ENCODE data around the gene ULBP1. TPM values are rescaled to one million over a fixed set of nuclear protein-coding genes. Genes with fewer than 3 reads are reported as not detected.
"Not testable (repeated sequence)": the region's sequence is repeated elsewhere in the genome, so short reads cannot be mapped to it uniquely, and the experiment has no call there.

The ULBP1 gene
- total RNA-seq, 1 experiment from 2014 or later = not detected

DNA sequence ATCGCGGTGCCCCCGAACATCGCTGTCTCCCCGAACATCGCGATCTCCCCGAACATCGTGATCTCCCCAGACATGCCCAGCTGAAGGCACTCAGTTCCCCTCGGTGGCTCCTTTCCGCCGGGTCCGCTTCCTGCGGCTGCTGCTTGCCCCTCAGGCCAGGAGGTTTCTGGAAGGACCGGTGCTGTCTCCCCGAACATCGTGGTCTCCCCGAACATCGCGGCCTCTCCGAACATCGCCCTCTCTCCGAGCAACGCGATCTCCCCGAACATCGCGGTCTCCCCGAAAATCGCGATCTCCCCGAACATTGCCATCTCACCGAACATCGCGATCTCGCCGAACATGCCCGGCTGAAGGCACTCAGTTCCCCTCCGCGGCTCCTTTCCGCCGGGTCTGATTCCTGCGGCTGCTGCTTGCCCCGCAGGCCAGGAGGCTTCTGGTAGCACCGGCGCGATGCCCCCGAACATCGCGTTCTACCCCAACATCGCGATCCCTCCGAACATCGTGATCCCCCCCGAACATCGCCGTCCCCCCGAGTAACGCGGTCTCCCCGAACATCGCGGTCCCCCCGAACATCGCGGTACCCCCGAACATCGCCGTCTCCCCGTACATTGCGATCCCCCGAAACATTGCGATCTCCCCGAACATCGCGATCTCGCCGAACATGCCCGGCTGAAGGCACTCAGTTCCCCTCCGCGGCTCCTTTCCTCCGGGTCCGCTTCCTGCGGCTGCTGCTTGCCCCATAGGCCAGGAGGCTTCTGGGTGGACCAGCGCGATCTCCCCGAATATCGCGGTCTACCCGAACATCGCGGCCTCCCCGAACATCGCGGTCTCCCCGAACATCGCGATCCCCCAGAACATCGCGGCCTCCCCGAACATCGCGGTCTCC is 808 bp downstream of the ULBP1 start:
- Mint-ChIP-seq H3K9me3 (ENCODE audit: unreplicated experiment) (no peaks in the 10 kb centered on the region), H3K4me1 (ENCODE audit: insufficient read depth, unreplicated experiment) (no peaks in the 10 kb centered on the region), H3K4me3 (ENCODE audit: unreplicated experiment) (no peak overlapping the region), H3K27ac (ENCODE audit: low read depth, unreplicated experiment) (no peak overlapping the region), H3K36me3 (ENCODE audit: insufficient read depth, unreplicated experiment) (no peaks in the 10 kb centered on the region), H3K27me3 (ENCODE audit: insufficient read depth, unreplicated experiment) (peaks cover 3% of the 10 kb centered on the region)
- intact Hi-C loops (cut with micrococcal nuclease) = no loop called here
- ChIA-PET CTCF (interaction anchor here (0.6 kb wide), 1 partner anchor 120 kb away, joined by 3 read pairs; no protein-coding TSS in a partner anchor), POLR2A (no interaction called here)
- no peak for DNase-seq (ENCODE audit: unreplicated experiment)
- TF ChIP-seq, protein P1, sequence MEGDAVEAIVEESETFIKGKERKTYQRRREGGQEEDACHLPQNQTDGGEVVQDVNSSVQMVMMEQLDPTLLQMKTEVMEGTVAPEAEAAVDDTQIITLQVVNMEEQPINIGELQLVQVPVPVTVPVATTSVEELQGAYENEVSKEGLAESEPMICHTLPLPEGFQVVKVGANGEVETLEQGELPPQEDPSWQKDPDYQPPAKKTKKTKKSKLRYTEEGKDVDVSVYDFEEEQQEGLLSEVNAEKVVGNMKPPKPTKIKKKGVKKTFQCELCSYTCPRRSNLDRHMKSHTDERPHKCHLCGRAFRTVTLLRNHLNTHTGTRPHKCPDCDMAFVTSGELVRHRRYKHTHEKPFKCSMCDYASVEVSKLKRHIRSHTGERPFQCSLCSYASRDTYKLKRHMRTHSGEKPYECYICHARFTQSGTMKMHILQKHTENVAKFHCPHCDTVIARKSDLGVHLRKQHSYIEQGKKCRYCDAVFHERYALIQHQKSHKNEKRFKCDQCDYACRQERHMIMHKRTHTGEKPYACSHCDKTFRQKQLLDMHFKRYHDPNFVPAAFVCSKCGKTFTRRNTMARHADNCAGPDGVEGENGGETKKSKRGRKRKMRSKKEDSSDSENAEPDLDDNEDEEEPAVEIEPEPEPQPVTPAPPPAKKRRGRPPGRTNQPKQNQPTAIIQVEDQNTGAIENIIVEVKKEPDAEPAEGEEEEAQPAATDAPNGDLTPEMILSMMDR (IDR thresholded peaks at IDR 0.05; ENCODE audit: unreplicated experiment) = no peak
- BruUV-seq (replicated peaks) = no TSS peak

DNA sequence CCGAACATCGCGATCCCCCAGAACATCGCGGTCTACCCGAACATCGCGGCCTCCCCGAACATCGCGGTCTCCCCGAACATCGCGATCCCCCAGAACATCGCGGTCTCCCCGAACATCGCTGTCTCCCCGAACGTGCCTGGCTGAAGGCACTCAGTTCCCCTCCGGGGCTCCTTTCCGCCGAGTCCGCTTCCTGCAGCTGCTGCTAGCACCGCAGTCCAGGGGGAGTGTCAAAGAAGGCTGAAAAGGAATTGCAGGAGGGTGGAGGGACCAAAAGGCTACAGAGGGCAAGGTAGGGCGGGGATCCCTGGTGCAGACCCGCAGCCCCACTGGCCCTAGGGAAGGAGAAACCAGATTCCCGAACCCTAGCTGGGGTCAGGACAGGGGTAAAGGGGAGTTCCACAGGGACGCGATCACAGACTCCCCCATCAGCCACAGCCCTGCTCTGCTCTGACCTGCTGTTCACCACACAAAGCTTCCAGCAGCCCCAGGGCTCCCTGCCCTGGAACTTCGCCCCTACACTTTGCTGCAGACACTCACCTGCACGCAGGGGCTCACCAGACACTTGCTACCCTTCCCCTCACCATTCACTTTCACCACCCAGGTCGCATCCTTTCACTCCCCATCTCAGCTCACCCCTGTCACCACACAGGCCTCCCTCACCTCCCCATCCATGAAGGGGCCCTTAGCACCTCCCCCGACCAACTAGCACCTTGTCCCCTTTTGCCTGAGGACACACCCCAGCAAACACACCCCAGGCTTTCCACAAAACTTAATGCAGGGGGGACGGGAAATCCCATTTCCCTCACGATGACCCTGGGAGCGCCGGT is 1.7 kb downstream of the ULBP1 start:
- peaks cover 7% of the 10 kb centered on the region for H3K27me3 Mint-ChIP-seq (ENCODE audit: insufficient read depth, unreplicated experiment)
- ChIA-PET CTCF (no interaction called here), POLR2A (no interaction called here)
- intact Hi-C loops (cut with micrococcal nuclease) = no loop called here
- no peak overlapping the region for H3K27ac Mint-ChIP-seq (ENCODE audit: low read depth, unreplicated experiment)
- H3K4me3 Mint-ChIP-seq (ENCODE audit: unreplicated experiment) = no peak overlapping the region
- BruUV-seq (replicated peaks) = no TSS peak
- H3K36me3 Mint-ChIP-seq (ENCODE audit: insufficient read depth, unreplicated experiment) = no peaks in the 10 kb centered on the region
- no peaks in the 10 kb centered on the region for H3K9me3 Mint-ChIP-seq (ENCODE audit: unreplicated experiment)
- H3K4me1 Mint-ChIP-seq (ENCODE audit: insufficient read depth, unreplicated experiment) = no peaks in the 10 kb centered on the region
- DNase-seq (ENCODE audit: unreplicated experiment) = no peak
- TF ChIP-seq, protein P1 (IDR thresholded peaks at IDR 0.05; ENCODE audit: unreplicated experiment) = no peak

DNA sequence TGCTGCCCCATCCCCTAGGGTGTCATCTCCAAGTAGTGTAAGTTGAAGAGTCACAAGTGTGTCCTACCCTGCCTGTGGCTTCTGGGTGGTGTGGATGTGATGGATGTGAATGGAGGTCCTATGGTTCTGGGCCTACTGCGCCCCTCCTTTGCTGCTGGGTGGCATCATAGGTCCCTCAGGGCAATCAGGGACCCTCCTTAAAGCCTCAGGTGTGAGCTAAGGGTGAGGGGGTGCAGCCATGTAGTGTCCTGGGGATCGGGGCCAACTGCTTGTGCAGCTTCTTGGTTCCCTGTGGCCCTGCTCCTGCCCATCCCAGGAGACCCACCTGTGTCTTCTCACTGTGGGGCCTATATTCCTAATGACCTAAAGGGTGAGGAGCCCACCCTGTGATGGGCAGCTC is 2.6 kb downstream of the ULBP1 start:
- H3K4me3 Mint-ChIP-seq (ENCODE audit: unreplicated experiment); H3K36me3 Mint-ChIP-seq (ENCODE audit: insufficient read depth, unreplicated experiment); H3K9me3 Mint-ChIP-seq (ENCODE audit: unreplicated experiment); intact Hi-C loops (cut with micrococcal nuclease); BruUV-seq (replicated peaks); H3K27ac Mint-ChIP-seq (ENCODE audit: low read depth, unreplicated experiment); DNase-seq (ENCODE audit: unreplicated experiment); CTCF ChIA-PET; H3K4me1 Mint-ChIP-seq (ENCODE audit: insufficient read depth, unreplicated experiment); POLR2A ChIA-PET: not testable (repeated sequence)
- H3K27me3 Mint-ChIP-seq (ENCODE audit: insufficient read depth, unreplicated experiment) = peaks cover 13% of the 10 kb centered on the region

DNA sequence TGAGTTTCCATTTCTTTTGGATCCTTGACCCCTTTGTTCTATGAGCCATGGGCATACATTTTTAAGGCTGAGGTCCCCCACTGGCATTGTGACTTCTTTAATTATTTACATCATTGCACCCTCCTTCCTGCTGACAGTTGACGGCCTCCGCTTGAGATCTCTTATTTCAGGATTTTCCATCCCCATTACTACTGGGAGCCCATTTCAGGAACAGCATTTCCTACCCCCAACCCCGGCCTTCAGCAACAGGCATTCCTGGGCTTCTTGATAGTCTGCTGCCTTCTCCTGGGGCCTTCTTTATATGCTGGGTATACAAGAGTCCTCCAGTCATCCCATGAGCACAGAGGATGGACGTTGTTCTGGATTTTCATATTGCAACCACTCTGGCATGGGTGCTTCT is 3.8 kb downstream of the ULBP1 start:
- Mint-ChIP-seq H3K4me3 (ENCODE audit: unreplicated experiment) (no peak overlapping the region), H3K9me3 (ENCODE audit: unreplicated experiment) (no peaks in the 10 kb centered on the region), H3K36me3 (ENCODE audit: insufficient read depth, unreplicated experiment) (no peaks in the 10 kb centered on the region), H3K27ac (ENCODE audit: low read depth, unreplicated experiment) (no peak overlapping the region), H3K4me1 (ENCODE audit: insufficient read depth, unreplicated experiment) (no peaks in the 10 kb centered on the region), H3K27me3 (ENCODE audit: insufficient read depth, unreplicated experiment) (peaks cover 13% of the 10 kb centered on the region)
- POLR2A ChIA-PET = no interaction called here
- intact Hi-C loops (cut with micrococcal nuclease) = no loop called here
- CTCF ChIA-PET = no interaction called here
- BruUV-seq (replicated peaks) = no TSS peak
- TF ChIP-seq, protein P1 (IDR thresholded peaks at IDR 0.05; ENCODE audit: unreplicated experiment) = no peak
- DNase-seq (ENCODE audit: unreplicated experiment) = no peak

DNA sequence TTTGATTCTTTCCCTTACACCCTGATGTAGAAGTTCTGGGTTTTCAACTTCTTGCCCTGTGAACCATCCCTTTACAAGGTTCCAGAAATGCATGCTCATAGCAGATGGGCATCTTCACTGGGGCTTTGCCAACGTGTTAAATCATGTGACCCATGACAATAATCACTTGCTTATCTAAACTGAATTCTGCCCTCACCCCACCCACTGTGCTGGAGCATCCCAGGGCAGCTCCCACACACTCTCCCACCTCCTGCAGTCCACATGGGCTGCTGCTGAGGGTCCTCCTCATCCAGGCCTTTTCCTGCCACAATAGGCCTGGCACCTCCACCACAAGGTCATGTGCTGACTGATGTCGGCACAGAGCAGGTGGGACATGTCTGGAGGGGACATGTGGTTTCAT is 4.3 kb downstream of the ULBP1 start:
- H3K4me1 Mint-ChIP-seq (ENCODE audit: insufficient read depth, unreplicated experiment); H3K9me3 Mint-ChIP-seq (ENCODE audit: unreplicated experiment); BruUV-seq (replicated peaks); H3K4me3 Mint-ChIP-seq (ENCODE audit: unreplicated experiment); DNase-seq (ENCODE audit: unreplicated experiment); POLR2A ChIA-PET; intact Hi-C loops (cut with micrococcal nuclease); H3K36me3 Mint-ChIP-seq (ENCODE audit: insufficient read depth, unreplicated experiment); H3K27ac Mint-ChIP-seq (ENCODE audit: low read depth, unreplicated experiment); CTCF ChIA-PET: not testable (repeated sequence)
- peaks cover 13% of the 10 kb centered on the region for H3K27me3 Mint-ChIP-seq (ENCODE audit: insufficient read depth, unreplicated experiment)

DNA sequence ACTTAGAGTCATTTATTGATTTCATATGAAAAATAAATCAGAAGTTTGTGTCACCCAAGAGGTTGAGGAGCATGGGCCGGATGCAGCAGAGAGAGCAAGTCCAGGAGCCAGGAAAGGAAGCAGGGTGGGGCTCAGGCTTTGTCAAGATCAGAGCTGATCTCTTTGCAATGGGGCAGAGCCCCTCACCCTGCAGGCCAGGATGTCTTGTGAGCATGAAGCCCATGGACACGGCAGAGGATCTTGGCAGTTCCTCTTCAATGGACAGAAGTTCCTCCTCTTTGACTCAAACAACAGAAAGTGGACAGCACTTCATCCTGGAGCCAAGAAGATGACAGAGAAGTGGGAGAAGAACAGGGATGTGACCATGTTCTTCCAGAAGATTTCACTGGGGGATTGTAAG is 5.2 kb downstream of the ULBP1 start:
- BruUV-seq (replicated peaks); POLR2A ChIA-PET; H3K4me1 Mint-ChIP-seq (ENCODE audit: insufficient read depth, unreplicated experiment): not testable (repeated sequence)

More for the DNA sequence above, 5.2 kb downstream of the ULBP1 start:
- H3K4me3 Mint-ChIP-seq (ENCODE audit: unreplicated experiment); DNase-seq (ENCODE audit: unreplicated experiment); H3K36me3 Mint-ChIP-seq (ENCODE audit: insufficient read depth, unreplicated experiment); H3K9me3 Mint-ChIP-seq (ENCODE audit: unreplicated experiment); H3K27ac Mint-ChIP-seq (ENCODE audit: low read depth, unreplicated experiment); intact Hi-C loops (cut with micrococcal nuclease); CTCF ChIA-PET: not testable (repeated sequence)
- H3K27me3 Mint-ChIP-seq (ENCODE audit: insufficient read depth, unreplicated experiment) = peaks cover 14% of the 10 kb centered on the region

Data from MCF 10A (cell line).